ENCODE measurements around the gene ATOX1.
"Not testable (repeated sequence)": the region's sequence is repeated elsewhere in the genome, so short reads cannot be mapped to it uniquely, and the experiment has no call there.

The ATOX1 gene

GRCh38 chr5:151758430-151759241 is at the start of gene ATOX1:
TSS of gene ATOX1 (minus strand) at chr5:151758631. CDS start at chr5:151758551, 80 bp downstream.
- DNase-seq (ENCODE audit: low read depth): no peak

DNA sequence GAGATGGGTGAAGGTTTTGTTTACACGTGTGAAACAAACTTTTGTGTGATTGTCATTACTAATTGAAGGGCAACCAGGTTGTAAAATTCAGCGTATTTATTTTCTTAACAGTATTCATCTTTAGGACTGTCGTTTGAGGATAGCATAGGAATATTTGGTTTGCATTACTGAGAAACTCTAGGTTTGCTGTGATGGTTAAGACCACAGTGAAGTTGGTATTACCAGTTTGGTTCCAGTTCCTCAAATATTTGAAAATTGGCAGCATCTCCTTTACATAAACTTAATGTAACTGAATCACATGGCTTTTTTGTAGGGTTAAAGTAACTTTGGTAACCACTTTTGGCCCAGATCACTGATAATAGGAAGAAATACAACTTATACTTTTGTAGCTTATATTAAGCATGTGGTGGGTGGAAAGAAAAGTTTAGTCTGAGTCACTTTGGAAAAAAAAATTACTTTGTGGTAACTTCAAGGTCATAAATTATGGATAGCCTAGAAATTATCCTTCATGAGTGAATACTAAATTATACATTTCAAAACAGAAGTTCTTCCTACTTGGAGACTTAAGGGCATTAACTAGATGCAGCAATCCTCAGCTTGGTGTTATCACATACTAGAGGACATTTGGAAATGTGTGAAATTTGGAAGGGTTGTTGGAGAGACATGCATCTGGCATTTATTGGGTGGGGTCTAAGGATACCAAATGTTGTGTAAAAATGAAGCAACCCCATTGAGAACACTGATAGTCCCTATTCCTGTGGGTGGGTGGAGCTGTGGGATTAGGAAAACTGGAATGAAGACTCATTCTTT is 47.2 kb upstream of the ATOX1 start:
- no peak for DNase-seq (ENCODE audit: low read depth)

GRCh38 chr5:151800532-151800931 is 42.1 kb upstream of the ATOX1 start:
- no peak for DNase-seq (ENCODE audit: low read depth)

DNA sequence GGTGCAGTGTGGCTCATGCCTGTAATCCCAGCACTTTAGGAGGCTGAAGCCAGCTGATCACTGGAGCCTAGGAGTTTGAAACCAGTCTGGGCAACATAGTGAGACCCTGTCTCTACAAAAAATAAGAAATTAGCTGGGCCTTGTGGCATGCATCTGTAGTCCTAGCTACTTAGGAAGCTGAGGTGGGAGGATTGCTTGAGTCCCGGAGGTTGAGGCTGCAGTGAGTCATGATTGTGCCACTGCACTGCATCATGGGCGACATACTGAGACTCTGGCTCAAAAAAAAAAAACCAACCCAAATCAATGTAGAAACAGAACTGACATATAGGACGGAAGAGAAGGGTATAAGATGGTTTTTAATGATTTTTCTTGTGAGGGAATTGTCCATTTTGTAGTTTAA is 41.0 kb upstream of the ATOX1 start:
- no peak for DNase-seq (ENCODE audit: low read depth)

DNA sequence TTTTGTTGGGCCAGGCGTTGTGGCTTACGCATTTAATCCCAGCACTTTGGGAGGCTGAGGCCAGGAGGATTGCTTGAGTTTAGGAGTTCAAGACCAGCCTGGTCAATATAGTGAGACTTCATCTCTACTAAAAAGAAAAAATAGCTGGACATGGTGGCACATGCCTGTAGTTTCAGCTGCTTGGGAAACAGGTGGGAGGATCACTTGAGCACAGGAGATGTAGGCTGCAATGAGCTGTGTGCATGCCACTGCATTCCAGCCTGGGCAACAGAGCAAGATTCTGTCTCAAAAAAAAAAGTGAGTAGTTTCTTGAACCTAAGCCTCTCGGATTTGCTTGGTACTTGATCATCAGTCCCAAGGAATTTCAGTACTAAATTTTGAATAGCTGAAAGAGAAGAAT is 40.2 kb upstream of the ATOX1 start:
- DNase-seq (ENCODE audit: low read depth): no peak

DNA sequence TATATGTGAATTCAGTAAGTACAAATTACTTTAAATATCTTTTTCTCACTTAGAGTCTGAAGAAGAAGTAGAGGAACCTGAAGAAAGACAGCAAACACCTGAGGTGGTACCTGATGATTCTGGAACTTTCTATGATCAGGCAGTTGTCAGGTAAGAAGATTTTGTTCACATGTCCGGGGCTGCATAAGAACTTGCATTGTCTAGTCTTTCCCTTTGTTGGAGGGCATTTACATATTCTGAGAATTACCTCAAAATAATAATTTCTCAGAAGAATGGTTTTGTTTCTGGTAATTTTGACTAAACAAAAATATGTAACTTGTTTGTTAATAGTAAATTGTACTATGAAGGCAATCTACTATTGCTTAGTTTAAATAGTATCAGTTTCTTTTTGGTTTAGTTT is 37.0 kb upstream of the ATOX1 start:
- DNase-seq (ENCODE audit: low read depth): no peak

- DNase-seq (ENCODE audit: low read depth): no peak
Measured at GRCh38 chr5:151793358-151793757, 34.9 kb upstream of the ATOX1 start.

DNA sequence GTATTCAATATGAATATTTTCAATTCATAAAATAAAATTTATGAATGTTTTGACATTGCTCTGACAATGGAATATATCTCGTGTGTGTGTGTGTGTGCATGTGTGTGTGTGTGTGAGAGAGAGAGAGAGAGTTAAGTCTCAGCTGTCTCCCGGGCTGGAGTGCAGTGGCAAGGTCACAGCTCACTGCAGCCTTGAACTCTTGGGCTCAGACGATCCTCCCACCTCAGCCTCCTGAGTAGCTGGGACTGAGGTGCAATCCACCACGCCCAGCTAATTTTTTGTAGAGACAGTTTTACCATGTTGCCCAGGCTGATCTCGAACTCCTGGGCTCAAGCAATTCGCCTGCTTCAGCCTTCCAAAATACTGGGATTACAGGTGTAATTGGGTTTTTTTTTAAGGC is 29.4 kb upstream of the ATOX1 start:
- no peak for DNase-seq (ENCODE audit: low read depth)

DNA sequence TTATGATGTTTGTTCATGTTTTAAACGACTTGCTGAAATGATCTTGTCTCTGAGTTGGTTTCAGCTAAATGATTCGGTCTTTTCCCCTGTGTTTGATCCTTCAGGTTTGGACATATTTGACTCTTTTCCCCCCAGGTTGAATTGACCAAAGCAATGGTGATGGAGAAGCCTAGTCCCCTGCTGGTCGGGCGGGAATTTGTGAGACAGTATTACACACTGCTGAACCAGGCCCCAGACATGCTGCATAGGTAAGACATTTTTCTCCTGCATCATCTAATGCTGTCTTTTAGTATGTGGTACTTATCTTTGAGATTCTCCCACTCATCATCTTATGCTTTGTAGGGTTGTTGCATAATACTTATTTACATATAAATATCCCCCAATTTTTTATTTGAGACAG is 28.0 kb upstream of the ATOX1 start:
- DNase-seq (ENCODE audit: low read depth): no peak

GRCh38 chr5:151784141-151784540 is 25.7 kb upstream of the ATOX1 start:
- no peak for DNase-seq (ENCODE audit: low read depth)

DNA sequence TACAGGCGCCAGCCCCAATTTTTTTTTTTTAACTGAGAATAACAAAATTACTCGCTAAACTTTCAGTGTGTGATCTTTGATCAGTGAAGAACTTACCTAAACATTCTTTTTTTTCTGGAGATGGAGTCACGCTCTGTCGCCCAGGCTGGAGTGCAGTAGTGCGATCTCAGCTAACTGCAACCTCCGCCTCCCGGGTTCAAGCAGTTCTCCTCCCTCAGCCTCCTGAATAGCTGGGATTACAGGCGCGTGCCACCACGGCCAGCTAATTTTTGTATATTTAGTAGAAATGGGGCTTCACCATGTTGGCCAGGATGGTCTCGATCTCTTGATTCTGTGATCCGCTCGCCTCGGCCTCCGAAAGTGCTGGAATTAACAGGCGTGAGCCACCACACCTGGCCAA is 25.2 kb upstream of the ATOX1 start:
- not testable (repeated sequence) for DNase-seq (ENCODE audit: low read depth)

GRCh38 chr5:151781201-151781600 is 22.8 kb upstream of the ATOX1 start:
- DNase-seq (ENCODE audit: low read depth): no peak

GRCh38 chr5:151780348-151780747 is 21.9 kb upstream of the ATOX1 start:
- DNase-seq (ENCODE audit: low read depth): no peak

DNA sequence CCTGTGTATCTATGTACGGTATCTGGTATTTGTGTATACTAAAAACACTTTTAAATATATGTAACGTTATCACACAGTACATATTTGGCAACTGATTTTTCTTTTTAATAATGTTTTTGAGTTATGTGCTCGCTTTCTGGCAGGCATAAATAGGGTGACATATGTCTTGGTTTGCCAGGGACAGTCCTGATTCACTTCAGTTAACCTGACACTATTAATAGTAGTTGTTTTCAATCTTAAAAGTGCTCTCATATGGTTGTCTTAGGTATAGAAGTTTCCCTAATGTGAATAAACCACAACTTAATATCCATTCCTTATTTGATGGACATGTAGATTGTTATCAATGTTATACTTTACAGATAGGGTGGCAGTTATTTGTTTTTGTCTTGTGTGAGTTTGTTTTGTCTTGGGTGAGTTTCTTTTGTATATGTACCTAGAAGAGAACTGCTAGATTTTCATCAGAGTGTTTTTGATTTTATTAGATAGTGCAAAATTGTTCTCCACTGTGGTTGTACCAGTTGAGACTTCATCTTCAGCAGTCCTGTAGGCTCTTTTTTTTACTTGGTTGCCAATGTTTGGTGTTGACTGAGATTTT is 21.2 kb upstream of the ATOX1 start:
- no peak for DNase-seq (ENCODE audit: low read depth)

- DNase-seq (ENCODE audit: low read depth): no peak
Measured at GRCh38 chr5:151775025-151775606, 16.7 kb upstream of the ATOX1 start.

- DNase-seq (ENCODE audit: low read depth): no peak
Measured at GRCh38 chr5:151773951-151774350, 15.5 kb upstream of the ATOX1 start.

DNA sequence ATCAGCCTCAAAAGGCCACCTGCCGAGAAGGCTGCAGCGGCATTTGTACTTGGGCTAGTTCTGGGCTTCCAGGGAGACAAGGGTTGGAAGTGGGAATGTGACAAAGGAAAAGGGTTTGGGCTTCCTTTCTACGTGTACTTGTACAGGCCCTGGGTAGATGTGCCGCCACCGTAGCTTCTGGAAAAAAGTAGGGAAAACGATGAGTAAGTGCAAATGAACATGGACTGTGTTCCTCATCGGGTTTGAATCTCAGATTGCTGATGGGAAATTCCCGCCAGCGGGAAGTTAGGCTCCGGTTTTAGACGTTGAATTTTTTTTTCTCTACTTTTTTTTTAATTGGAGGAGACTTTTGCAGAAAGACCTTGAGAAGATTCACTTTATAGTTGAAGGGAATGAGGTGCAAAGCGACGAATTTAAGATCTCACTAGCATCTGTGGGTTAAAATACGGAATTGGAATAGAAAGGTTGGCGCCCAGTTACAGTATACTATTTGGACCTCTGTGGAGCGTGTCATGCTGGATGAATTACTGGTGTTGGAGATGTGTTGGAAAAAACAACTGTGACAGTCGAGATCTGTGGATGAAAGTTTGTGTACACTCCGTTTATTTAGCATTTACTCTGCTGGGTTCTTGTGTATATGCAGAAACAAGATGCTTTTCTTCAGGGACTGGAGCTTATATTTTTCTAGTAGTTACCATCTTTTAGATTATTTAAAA is 14.6 kb upstream of the ATOX1 start:
- no peak for DNase-seq (ENCODE audit: low read depth)

DNA sequence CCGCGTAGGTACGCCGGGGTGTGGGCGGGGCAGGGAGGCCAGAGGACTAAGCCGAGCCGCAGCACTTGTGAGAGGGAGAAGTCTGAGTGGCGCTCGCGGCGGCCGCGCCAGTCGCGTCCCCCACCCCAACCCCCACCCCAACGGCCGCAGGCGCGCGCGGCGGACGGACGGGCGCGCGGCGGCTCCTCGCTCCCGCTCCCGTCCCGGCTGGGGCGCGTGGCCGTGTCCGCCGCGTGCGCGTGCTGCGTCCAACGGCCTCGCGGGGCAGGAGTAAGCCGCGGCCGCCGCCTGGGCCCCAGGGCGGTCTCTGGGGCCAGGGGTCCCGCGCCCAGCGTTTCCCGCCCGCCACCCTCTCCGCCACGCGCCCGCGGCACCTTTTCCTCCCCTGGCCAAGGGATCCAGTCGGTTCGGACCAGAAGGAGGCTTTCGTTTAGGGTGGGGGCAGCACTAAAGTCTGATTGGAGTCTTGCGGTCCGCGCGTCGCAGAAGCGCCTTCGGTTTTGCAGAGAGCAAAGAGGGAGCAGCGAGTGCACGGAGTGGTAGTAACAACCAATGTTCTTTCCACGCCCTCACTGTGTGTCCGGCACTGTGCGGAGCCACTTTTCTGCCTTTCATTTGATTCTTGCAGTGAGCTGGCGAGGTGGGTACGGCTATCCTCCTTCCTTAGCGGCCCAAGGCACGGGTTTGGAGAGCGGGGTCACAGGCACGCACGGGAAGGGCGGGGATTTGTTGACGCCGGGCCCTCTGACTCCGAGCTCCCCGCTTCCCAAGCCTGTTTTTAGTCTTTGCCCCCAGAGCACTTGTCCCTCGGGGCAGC is 13.8 kb upstream of the ATOX1 start:
- DNase-seq (ENCODE audit: low read depth): no peak

GRCh38 chr5:151771259-151772028 is 13.0 kb upstream of the ATOX1 start, which contains the start of gene G3BP1:
TSS of gene G3BP1 (plus strand) at chr5:151771954. CDS start at chr5:151786621, 14,667 bp downstream.
- DNase-seq (ENCODE audit: low read depth): peak; percentile 100
